ENCODE measurements around the gene KCNMA1. TPM values are rescaled to one million over a fixed set of nuclear protein-coding genes. Genes with fewer than 3 reads are reported as not detected.
A peak's percentile ranks its signal among the peaks of the same experiment; 100 is the strongest.

KCNMA1 gene
- total RNA-seq, 1 experiment from 2014 or later = 143 TPM

DNA sequence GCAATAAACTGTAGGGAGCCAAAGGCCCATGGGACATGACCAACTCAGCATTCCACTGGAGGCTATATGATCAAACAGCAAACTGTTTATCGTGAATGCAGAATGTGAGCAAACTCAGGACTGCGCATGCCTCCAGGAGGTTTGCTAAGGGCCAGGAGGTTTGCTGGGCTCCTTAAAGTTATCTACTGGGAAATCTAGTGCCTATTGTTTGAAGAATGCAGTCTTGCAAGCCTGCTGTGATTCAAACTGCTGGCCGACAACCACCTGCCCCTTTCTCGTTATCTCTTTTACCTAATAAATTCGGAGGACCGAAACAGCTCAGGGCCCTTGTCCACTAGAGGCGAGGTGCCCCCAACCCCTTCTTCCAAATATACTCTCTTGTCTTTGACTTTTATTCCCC, 404.1 kb downstream of the KCNMA1 start:
- Histone ChIP-seq H4K20me1 (ENCODE audit: low read length) (no peaks in the 10 kb centered on the region), H3F3A (ENCODE audit: low read length, unreplicated experiment) (no peaks in the 10 kb centered on the region), H3K9me2 (replicated peaks; ENCODE audit: low read length) (no peaks in the 10 kb centered on the region), H3K79me2 (ENCODE audit: low read length) (no peaks in the 10 kb centered on the region), H3K4me2 (ENCODE audit: low read length) (no peak overlapping the region), H3K9ac (ENCODE audit: low read length) (no peak overlapping the region), H3K4me1 (ENCODE audit: insufficient read depth, low read length) (peaks cover 49% of the 10 kb centered on the region), H3K27ac (ENCODE audit: low read length) (no peak overlapping the region), H3K4me3 (ENCODE audit: low read length) (no peak overlapping the region), H2AFZ (ENCODE audit: low read length) (no peak overlapping the region), H3K36me3 (ENCODE audit: low read depth, low read length) (0 out of 2 replicates have a peak, but pooled peaks cover 4% of the 10 kb centered on the region), H3K9me3 (ENCODE audit: low read length) (no peaks in the 10 kb centered on the region), H3K27me3 (ENCODE audit: low read length) (no peaks in the 10 kb centered on the region)
- BruUV-seq (replicated peaks) = no TSS peak
- ATAC-seq (no peak), DNase-seq (no peak)
- ChIA-PET CTCF (no interaction called here), POLR2A (ENCODE audit: unreplicated experiment) (no interaction called here)
- TF ChIP-seq EZH2phosphoT487 (IDR thresholded peaks at IDR 0.05; ENCODE audit: borderline replicate concordance, low read length) (no peak), EZH2 (IDR thresholded peaks at IDR 0.05; ENCODE audit: low read length, unreplicated experiment) (no peak), CTCF (conservative IDR thresholded peaks at IDR 0.05; ENCODE audit: low read depth, low read length) (no peak)
- intact Hi-C loops (cut with micrococcal nuclease) = no loop called here

GRCh38 chr10:77231884-77232610, 405.6 kb downstream of the KCNMA1 start:
- H3F3A ChIP-seq (ENCODE audit: low read length, unreplicated experiment) = no peaks in the 10 kb centered on the region
- intact Hi-C loops (cut with micrococcal nuclease) = no loop called here
- no peaks in the 10 kb centered on the region for H3K9me2 ChIP-seq (replicated peaks; ENCODE audit: low read length)
- H3K27me3 ChIP-seq (ENCODE audit: low read length) = no peaks in the 10 kb centered on the region
- H3K79me2 ChIP-seq (ENCODE audit: low read length) = no peaks in the 10 kb centered on the region
- 0 out of 2 replicates have a peak, but pooled peaks cover 4% of the 10 kb centered on the region for H3K36me3 ChIP-seq (ENCODE audit: low read depth, low read length)
- no peak for ATAC-seq
- no peak overlapping the region for H3K27ac ChIP-seq (ENCODE audit: low read length)
- H4K20me1 ChIP-seq (ENCODE audit: low read length) = no peaks in the 10 kb centered on the region
- H3K9me3 ChIP-seq (ENCODE audit: low read length) = no peaks in the 10 kb centered on the region
- POLR2A ChIA-PET (ENCODE audit: unreplicated experiment) = no interaction called here
- H2AFZ ChIP-seq (ENCODE audit: low read length) = no peak overlapping the region
- no TSS peak for BruUV-seq (replicated peaks)
- CTCF ChIA-PET = no interaction called here
- no peak overlapping the region for H3K9ac ChIP-seq (ENCODE audit: low read length)
- TF ChIP-seq CTCF (conservative IDR thresholded peaks at IDR 0.05; ENCODE audit: low read depth, low read length) (no peak), EZH2 (IDR thresholded peaks at IDR 0.05; ENCODE audit: low read length, unreplicated experiment) (no peak), EZH2phosphoT487 (IDR thresholded peaks at IDR 0.05; ENCODE audit: borderline replicate concordance, low read length) (no peak)
- no peak overlapping the region for H3K4me2 ChIP-seq (ENCODE audit: low read length)
- no peak overlapping the region for H3K4me3 ChIP-seq (ENCODE audit: low read length)
- no peak for DNase-seq
- H3K4me1 ChIP-seq (ENCODE audit: insufficient read depth, low read length) = peaks cover 47% of the 10 kb centered on the region

- no peaks in the 10 kb centered on the region for H3K9me2 ChIP-seq (replicated peaks; ENCODE audit: low read length)
- H3K79me2 ChIP-seq (ENCODE audit: low read length) = no peaks in the 10 kb centered on the region
- H3K4me2 ChIP-seq (ENCODE audit: low read length) = no peak overlapping the region
- no peak for DNase-seq
- ATAC-seq = no peak
- H3K27me3 ChIP-seq (ENCODE audit: low read length) = no peaks in the 10 kb centered on the region
- no peak overlapping the region for H3K9ac ChIP-seq (ENCODE audit: low read length)
- intact Hi-C loops (cut with micrococcal nuclease) = no loop called here
- H3K4me3 ChIP-seq (ENCODE audit: low read length) = no peak overlapping the region
- ChIA-PET CTCF (no interaction called here), POLR2A (ENCODE audit: unreplicated experiment) (no interaction called here)
- no peaks in the 10 kb centered on the region for H3F3A ChIP-seq (ENCODE audit: low read length, unreplicated experiment)
- no peak for TF ChIP-seq EZH2 (IDR thresholded peaks at IDR 0.05; ENCODE audit: low read length, unreplicated experiment)
- no peak for TF ChIP-seq CTCF (conservative IDR thresholded peaks at IDR 0.05; ENCODE audit: low read depth, low read length)
- no peak for TF ChIP-seq EZH2phosphoT487 (IDR thresholded peaks at IDR 0.05; ENCODE audit: borderline replicate concordance, low read length)
- peaks cover 44% of the 10 kb centered on the region for H3K4me1 ChIP-seq (ENCODE audit: insufficient read depth, low read length)
- BruUV-seq (replicated peaks) = no TSS peak
- H3K36me3 ChIP-seq (ENCODE audit: low read depth, low read length) = 0 out of 2 replicates have a peak, but pooled peaks cover 4% of the 10 kb centered on the region
- no peaks in the 10 kb centered on the region for H3K9me3 ChIP-seq (ENCODE audit: low read length)
- H3K27ac ChIP-seq (ENCODE audit: low read length) = peak overlapping the region; percentile 57
- H2AFZ ChIP-seq (ENCODE audit: low read length) = no peak overlapping the region
- H4K20me1 ChIP-seq (ENCODE audit: low read length) = no peaks in the 10 kb centered on the region
Observed at GRCh38 chr10:77231375-77231774, 406.2 kb downstream of the KCNMA1 start.

Measured in PC-3 (cell line).